Cardiac septum (tissue), 1 donor: ENCODE results near the gene TDRD9. TPM values are rescaled to one million over a fixed set of nuclear protein-coding genes. Genes with fewer than 3 reads are reported as not detected.

Source experiments
- DNase-seq: peaks from one replicate; pipeline ENCODE4 v3.0.0-alpha.2; 2020; ENCODE audit warnings: low spot score
- intact Hi-C: fragments of 100-400 bp; cut with DNase I; formaldehyde crosslinking; loops from one replicate; pipeline ENCODE4 v1.14.0; 2022
- total RNA-seq: library from RNA; stranded (reverse); fragmentation: NEBNext Ultra II Directional; extraction: Animal tissue kit (Norgen Biotek cat#: 25700); gene quantifications from one replicate; pipeline ENCODE4 v1.2.1, GENCODE V29; 2021
- donor health status: DM: no; HTN: no; CAD: no.

The TDRD9 gene
- total RNA-seq, 1 donor from 2014 or later, result 3.3 TPM

- intact Hi-C loops, result no loop called here
- no peak for DNase-seq
These were observed 38.8 kb upstream of the TDRD9 start for GRCh38 chr14:103889313-103890051.

- DNase-seq, result no peak
These were observed 38.2 kb upstream of the TDRD9 start for GRCh38 chr14:103890052-103890371.

GRCh38 chr14:103890821-103891666 lies 37.2 kb upstream of the TDRD9 start:
- DNase-seq, result no peak
- intact Hi-C loops, result no loop called here

More at GRCh38 chr14:103890052-103890371, 38.2 kb upstream of the TDRD9 start:
- intact Hi-C loops, result no loop called here

DNA sequence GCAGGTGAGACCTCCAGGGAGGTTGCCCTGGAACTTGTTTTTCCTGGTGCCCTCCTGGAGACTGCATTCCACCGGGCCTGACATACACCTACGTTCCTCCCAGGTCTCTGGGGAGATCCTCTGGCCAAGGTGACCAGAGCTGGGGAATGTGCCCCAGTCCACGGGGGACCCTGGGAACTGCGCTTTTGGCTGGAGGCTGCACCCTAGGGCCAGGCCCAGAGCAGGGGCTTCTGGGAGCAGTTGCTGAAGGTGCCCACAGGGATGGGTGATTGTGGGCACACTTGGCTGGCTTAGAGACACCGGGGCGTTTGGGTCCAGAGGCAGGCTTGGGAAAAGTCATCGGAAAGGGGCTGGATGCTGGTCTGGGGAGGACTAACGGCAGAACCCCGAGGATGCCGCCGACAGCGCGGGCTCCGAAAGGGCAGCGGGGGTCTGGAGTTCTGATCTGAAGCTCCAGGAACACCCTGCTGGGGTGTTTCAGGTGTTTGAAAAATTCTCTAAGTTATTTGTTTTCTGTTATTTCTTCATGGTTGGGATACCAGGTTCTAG lies 36.5 kb upstream of the TDRD9 start:
- no peak for DNase-seq
- intact Hi-C loops, result no loop called here

DNA sequence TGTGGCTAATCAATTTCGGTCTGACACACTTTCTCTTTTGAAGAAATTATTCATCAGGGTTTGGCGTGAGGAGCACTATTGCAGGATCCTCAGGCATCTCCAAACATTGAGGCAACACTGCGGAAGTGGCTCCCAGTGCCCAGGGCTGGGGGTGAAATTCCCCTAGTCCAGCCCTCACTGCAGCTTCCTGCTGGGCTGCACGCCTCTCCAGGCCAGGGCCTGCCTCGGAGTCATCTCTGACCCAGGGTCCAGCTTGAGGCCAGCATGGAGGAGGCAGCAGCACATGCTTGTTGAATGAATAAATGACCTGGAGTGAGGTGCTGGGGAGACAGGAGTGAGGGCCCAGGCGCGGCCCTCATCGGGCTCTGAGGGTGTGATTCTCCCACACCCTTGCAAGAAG lies 36.0 kb upstream of the TDRD9 start:
- intact Hi-C loops, result no loop called here
- no peak for DNase-seq

DNA sequence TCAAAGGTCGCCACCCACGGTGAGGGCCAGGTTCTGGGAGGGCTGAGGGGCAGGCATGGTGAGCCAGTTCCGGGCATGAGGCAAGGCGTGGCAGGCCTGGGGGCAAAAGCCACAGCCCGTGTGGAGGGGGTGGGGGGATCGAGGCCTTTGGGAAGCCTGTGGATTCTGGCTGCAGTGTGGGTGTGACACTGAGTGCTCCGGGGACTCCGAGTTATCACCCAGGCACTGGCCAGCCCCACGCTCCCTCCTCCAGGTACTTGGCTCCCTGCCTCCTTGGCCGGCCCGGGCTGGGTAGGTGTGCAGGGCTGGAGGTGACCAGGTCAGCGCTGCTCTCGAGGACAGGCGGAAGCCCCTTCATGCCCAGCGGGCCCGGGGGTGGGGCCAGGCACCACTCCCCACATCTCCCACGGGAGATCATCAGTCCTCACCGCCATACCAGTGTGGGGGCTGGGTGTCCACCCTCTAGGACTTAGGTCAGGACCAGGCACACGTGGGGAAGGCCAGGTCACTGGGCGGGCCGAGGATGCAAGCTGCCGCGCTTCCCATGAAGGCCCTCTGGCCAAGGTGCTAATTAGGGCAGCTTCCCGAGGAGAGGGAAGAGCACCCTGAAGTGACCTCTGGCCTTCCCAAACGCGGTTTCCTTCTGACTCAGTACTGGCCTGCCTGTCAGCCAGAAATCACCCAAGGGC lies 34.1 kb upstream of the TDRD9 start:
- DNase-seq, result no peak
- intact Hi-C loops, result no loop called here

DNA sequence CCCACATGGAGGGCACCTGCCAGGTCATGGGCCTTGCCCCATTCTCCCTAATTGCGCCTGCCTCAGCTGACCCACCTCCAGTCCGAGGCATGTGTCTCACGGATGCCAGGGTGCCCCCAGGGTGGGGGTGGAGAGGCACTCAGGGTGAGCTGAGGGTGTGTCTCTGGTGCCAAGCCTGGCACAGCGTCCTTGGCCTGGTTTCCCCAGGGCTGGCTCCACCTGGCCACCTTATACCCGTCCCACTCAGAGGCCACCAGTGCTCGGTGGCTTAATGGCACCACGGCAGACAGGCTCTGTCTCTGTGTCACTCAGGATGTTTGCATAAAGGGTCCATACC lies 33.6 kb upstream of the TDRD9 start:
- intact Hi-C loops, result no loop called here
- DNase-seq, result no peak

DNA sequence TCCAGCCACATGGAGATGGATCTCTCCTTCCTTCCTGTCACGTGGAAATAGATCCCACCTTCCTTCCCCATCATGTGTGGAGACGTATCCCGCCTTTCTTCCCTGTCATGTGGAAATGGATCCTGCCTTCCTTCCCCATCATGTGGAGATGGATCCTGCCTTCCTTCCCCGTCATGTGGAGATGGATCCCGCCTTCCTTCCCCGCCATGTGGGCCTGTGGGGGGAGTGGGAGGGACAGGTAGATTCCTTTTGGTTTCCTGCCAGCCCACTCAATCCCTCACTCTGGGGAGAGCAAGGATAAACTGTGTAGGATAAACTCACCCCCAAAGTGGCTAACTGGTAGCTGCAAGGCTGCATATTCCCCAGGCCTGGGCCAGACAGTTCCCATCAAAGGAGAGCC lies 31.7 kb upstream of the TDRD9 start:
- intact Hi-C loops, result no loop called here
- no peak for DNase-seq

DNA sequence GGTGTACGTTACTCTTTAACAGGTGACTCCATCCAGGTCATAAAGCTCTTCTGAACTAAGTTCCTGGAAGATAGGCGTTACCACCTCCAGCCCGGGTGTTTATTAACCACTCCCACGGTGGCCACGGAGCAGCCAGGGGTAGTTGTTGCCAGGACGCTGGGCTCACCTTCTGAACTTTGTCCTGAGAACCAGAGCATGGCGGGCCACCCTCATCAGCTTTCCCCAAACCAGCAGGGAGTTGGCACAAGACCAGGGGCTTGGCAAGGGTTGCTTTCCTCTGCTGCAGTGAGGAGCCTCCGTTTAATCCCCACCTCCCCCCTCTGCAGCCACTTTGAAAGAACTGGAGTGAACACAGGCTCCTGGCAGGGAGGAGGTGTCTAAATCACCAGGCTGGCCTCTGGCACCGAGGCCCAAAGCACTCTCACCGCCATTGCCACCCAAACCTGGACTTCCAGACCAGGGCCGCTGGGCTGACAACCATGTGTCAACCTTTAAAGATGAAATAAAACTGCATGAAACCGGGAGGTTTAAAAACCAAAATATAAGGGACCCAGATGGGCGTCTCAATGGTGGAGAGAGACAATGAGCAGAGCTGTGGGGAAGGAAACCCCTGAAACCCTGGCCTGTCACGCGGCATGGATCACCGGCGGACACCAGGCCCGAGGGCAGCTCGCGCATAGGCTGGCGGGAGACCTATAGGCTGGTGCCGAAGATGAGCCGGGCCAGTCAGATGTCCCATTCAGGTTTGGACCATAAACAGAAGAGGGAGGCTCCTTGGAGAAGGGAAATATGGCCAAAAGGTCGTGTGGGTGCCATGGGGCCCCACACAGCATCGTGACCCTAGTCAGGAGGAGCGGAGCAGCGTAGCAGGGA lies 30.9 kb upstream of the TDRD9 start:
- no peak for DNase-seq
- intact Hi-C loops, result no loop called here

- intact Hi-C loops, result no loop called here
- DNase-seq, result no peak
These were observed 30.1 kb upstream of the TDRD9 start for GRCh38 chr14:103898204-103898603.

GRCh38 chr14:103898711-103899110 lies 29.5 kb upstream of the TDRD9 start:
- no peak for DNase-seq
- intact Hi-C loops, result no loop called here

GRCh38 chr14:103899316-103899715 lies 28.9 kb upstream of the TDRD9 start:
- no peak for DNase-seq
- intact Hi-C loops, result no loop called here

DNA sequence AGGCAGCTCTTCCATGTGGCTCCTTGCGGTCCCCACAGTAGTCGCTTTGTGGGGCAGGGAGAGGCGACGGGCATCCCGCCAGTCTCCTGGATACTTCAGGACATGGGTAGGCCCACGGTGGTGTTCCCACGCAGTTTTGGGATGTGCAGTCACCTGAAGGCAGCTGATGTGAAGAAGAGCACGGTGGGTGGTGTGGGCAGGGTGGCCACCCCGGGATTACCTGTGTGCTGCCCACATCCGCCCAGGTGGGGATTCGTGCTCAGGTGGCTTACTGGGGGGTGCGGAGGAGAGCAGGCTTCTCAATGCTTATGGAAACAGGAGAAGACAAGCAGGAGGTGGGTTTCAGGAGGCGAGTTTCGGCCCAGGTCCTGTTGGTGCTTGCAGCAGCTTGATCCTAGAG lies 28.4 kb upstream of the TDRD9 start:
- DNase-seq, result no peak
- intact Hi-C loops, result loop anchor here (5.0 kb wide), 1 partner anchor 82 kb away; no protein-coding TSS in a partner anchor

DNA sequence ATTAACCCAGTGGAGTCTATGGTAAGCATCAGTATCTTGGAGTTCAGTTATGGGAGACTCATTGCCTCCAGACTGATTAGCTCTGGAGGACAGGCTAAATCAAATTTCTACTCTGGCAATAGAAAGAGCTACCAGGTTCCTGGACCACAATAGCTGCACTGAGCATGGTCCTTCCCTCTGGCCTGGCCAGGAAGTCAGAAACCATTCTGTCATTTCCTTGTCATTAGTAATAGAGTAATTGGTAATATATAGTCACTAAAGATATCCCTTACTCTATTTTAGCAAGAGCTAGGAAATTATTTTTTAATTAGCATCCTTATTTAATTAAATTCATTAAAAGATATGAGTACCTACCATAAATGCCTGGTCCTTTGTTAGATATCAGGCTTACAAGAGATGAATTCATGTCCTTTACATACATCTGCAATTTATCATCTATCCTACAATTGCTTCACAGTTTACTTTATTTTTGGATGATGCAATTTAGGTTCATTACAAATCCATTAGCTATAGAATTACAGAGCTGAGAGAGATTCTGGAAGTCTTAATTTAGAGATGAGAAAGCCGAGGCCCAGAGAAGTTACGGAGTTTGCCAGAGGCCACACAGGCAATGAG lies 23.7 kb upstream of the TDRD9 start:
- intact Hi-C loops, result loop anchor here (5.0 kb wide), 1 partner anchor 78 kb away; no protein-coding TSS in a partner anchor
- DNase-seq, result no peak

- intact Hi-C loops, result no loop called here
These were observed 22.3 kb upstream of the TDRD9 start for GRCh38 chr14:103905842-103906456.

DNA sequence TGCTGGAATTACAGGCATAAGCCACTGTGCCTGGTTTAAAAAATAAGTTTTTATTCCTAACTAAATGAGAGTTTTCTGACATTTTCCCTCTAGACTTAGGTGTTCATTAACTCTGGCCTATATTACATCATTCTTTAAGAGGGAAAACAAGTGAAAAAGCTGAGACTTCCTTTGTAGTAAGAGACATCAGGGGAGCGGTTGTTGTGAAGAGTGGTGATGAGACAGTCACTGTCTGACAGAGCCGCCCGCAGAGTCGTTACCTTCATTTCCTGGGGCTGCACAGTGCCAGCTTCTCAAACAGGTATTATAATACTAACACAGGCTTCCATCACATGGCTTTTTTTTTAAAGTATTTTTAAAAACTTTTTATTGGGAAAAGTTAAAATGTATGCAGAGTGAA lies 19.7 kb upstream of the TDRD9 start:
- no peak for DNase-seq
- intact Hi-C loops, result no loop called here

More at GRCh38 chr14:103905842-103906456, 22.3 kb upstream of the TDRD9 start:
- no peak for DNase-seq

GRCh38 chr14:103909531-103910261 lies 18.6 kb upstream of the TDRD9 start:
- intact Hi-C loops, result loop anchor here (1.0 to 5.0 kb wide), 2 partner anchors 101 to 337 kb away; no protein-coding TSS in a partner anchor
- no peak for DNase-seq
